ENCODE data around the gene SLC27A3.

DNA sequence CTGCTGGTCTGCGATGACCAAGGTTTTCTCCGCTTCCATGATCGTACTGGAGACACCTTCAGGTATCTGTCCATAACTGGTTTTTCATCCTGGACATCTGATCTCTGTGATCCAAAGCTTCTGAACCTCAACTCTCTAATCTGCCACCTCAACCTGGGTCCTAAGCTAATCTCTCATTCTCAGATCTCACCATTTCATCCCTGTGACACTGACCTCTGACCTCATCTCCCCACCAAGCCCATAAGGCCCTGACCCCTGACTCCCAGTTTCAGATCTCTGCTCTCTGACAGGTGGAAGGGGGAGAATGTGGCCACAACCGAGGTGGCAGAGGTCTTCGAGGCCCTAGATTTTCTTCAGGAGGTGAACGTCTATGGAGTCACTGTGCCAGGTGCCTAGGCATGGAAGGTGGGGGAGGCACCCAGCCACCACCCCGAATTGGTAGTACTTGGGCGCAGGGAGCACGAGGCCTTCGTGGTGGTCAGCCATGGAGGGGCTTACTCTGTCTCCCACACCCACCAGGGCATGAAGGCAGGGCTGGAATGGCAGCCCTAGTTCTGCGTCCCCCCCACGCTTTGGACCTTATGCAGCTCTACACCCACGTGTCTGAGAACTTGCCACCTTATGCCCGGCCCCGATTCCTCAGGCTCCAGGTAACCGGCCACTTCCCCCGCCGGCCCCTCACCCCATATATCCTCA is 3.8 kb downstream of the SLC27A3 start:
- TF ChIP-seq, protein P1, sequence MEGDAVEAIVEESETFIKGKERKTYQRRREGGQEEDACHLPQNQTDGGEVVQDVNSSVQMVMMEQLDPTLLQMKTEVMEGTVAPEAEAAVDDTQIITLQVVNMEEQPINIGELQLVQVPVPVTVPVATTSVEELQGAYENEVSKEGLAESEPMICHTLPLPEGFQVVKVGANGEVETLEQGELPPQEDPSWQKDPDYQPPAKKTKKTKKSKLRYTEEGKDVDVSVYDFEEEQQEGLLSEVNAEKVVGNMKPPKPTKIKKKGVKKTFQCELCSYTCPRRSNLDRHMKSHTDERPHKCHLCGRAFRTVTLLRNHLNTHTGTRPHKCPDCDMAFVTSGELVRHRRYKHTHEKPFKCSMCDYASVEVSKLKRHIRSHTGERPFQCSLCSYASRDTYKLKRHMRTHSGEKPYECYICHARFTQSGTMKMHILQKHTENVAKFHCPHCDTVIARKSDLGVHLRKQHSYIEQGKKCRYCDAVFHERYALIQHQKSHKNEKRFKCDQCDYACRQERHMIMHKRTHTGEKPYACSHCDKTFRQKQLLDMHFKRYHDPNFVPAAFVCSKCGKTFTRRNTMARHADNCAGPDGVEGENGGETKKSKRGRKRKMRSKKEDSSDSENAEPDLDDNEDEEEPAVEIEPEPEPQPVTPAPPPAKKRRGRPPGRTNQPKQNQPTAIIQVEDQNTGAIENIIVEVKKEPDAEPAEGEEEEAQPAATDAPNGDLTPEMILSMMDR (IDR thresholded peaks at IDR 0.05), result no peak
- no peak for TF ChIP-seq POLR2A (IDR thresholded peaks at IDR 0.05)

Data from uterus (tissue), 2 donors.